Bronchial epithelial cell (primary cell): ENCODE measurements around the gene STRBP. TPM values are rescaled to one million over a fixed set of nuclear protein-coding genes. Genes with fewer than 3 reads are reported as not detected.

ENCODE experiments used
- DNase-seq: peaks from one replicate; pipeline ENCODE4 v3.0.0-alpha.2; 2010; ENCODE audit warnings: low read depth
- FAIRE-seq: peaks from 2 replicates; lab custom pipeline; 2011; peaks lifted over from hg19 to GRCh38; lab: Jason Lieb, UNC
- H3K27me3 ChIP-seq: 2 replicates; pipeline ENCODE4 v1.5.1; 2011; ENCODE audit warnings: low read length; ENCODE audit not compliant: control insufficient read depth, insufficient read depth
- H3K36me3 ChIP-seq: 2 replicates; pipeline ENCODE4 v1.5.1; 2011; ENCODE audit warnings: low read length; ENCODE audit not compliant: control insufficient read depth, insufficient read depth
- H3K4me3 ChIP-seq: 2 replicates; pipeline ENCODE4 v1.5.1; 2011; ENCODE audit warnings: mild to moderate bottlenecking, low read depth, low read length, control low read depth
- CTCF ChIP-seq: IDR thresholded peaks from 2 replicates; pipeline ENCODE4 v1.5.1; 2011; ENCODE audit warnings: mild to moderate bottlenecking, moderate library complexity, low read length, control low read depth, inconsistent platforms; ENCODE audit not compliant: insufficient read depth, severe bottlenecking
- total RNA-seq: library from RNA; depleted of rRNA; stranded (reverse); fragments of >200 nt; gene quantifications from 2 replicates; pipeline ENCODE4 v1.2.1, GENCODE V29; 2014

The STRBP gene
- total RNA-seq, 1 donor from 2014 or later: 15.0 TPM

GRCh38 chr9:123087359-123087888 lies 181.0 kb downstream of the STRBP start:
- no peak for TF ChIP-seq CTCF
- FAIRE-seq: no peak
- Histone ChIP-seq H3K36me3 (peaks cover 17% of the 10 kb centered on the region), H3K4me3 (no peak overlapping the region), H3K27me3 (no peaks in the 10 kb centered on the region)
- DNase-seq: no peak

GRCh38 chr9:123085916-123086315 lies 182.5 kb downstream of the STRBP start:
- Histone ChIP-seq H3K36me3 (peaks cover 15% of the 10 kb centered on the region), H3K27me3 (no peaks in the 10 kb centered on the region), H3K4me3 (no peak overlapping the region)
- DNase-seq (peak; percentile 23), FAIRE-seq (no peak)
- TF ChIP-seq CTCF: no peak

- FAIRE-seq (no peak), DNase-seq (no peak)
- peaks cover 8% of the 10 kb centered on the region for H3K36me3 ChIP-seq
These were observed 184.1 kb downstream of the STRBP start for GRCh38 chr9:123084256-123084655.

GRCh38 chr9:123083680-123084079 lies 184.7 kb downstream of the STRBP start:
- H3K27me3 ChIP-seq: no peaks in the 10 kb centered on the region
- no peak for TF ChIP-seq CTCF
- no peak overlapping the region for H3K4me3 ChIP-seq
- no peak for DNase-seq
- peaks cover 6% of the 10 kb centered on the region for H3K36me3 ChIP-seq
- FAIRE-seq: no peak

More at GRCh38 chr9:123084256-123084655, 184.1 kb downstream of the STRBP start:
- Histone ChIP-seq H3K4me3 (no peak overlapping the region), H3K27me3 (no peaks in the 10 kb centered on the region)
- no peak for TF ChIP-seq CTCF

GRCh38 chr9:123081824-123082223 lies 186.6 kb downstream of the STRBP start:
- H3K4me3 ChIP-seq: no peak overlapping the region
- H3K36me3 ChIP-seq: peaks cover 6% of the 10 kb centered on the region
- no peaks in the 10 kb centered on the region for H3K27me3 ChIP-seq
- FAIRE-seq (no peak), DNase-seq (peak; percentile 42)
- TF ChIP-seq CTCF: peak; percentile 47

GRCh38 chr9:123080444-123080843 lies 187.9 kb downstream of the STRBP start:
- peaks cover 11% of the 10 kb centered on the region for H3K36me3 ChIP-seq
- no peaks in the 10 kb centered on the region for H3K27me3 ChIP-seq
- H3K4me3 ChIP-seq: no peak overlapping the region
- DNase-seq: no peak
- TF ChIP-seq CTCF: no peak
- FAIRE-seq: no peak
